Upper lobe of left lung (tissue), 4 donors: Measurements from ENCODE around the gene ZSCAN5C.

ENCODE experiments used
- POLR2A ChIP-seq, 4 donors: fragments of 450-650 bp; IDR thresholded peaks; one replicate each; pipeline ENCODE4 v1.5.1; 2016 to 2017; ENCODE audit warnings: antibody characterized with exemption in 4 of 4, mild to moderate bottlenecking in 2 of 4
- TF ChIP-seq, protein P1 (sequence below), 6 experiments: fragments of 450-650 bp in 4 of 6; fragments of 200-600 bp in 2 of 6; sonication (generic) in 2 of 6; IDR thresholded peaks; one replicate each; pipeline ENCODE4 v1.5.1; 2016 to 2019; ENCODE audit warnings: antibody characterized with exemption in 6 of 6

DNA sequence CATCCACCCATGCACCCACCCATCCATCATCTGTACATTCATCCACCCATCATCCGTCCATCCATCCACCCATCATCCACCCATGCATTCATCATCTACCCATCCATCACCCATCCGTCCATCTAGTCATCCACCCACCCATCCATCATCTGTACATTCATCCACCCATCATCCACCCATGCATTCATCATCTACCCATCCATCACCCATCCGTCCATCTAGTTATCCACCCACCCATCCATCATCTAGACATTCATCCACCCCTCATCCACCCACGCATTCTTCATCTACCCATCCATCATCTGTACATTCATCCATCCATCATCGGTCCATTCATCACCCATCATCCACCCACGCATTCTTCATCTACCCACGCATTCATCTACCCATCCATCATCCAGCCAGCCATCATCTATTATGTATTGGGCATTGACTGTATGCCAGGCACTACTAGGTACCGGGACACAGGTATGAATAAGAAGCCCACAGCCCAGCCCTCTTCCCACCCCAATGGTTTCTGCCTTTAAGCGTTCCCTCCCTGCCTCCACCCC, 43.0 kb upstream of the ZSCAN5C start:
- TF ChIP-seq, protein P1, sequence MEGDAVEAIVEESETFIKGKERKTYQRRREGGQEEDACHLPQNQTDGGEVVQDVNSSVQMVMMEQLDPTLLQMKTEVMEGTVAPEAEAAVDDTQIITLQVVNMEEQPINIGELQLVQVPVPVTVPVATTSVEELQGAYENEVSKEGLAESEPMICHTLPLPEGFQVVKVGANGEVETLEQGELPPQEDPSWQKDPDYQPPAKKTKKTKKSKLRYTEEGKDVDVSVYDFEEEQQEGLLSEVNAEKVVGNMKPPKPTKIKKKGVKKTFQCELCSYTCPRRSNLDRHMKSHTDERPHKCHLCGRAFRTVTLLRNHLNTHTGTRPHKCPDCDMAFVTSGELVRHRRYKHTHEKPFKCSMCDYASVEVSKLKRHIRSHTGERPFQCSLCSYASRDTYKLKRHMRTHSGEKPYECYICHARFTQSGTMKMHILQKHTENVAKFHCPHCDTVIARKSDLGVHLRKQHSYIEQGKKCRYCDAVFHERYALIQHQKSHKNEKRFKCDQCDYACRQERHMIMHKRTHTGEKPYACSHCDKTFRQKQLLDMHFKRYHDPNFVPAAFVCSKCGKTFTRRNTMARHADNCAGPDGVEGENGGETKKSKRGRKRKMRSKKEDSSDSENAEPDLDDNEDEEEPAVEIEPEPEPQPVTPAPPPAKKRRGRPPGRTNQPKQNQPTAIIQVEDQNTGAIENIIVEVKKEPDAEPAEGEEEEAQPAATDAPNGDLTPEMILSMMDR (IDR thresholded peaks at IDR 0.05): no peak
- TF ChIP-seq POLR2A (IDR thresholded peaks at IDR 0.05): no peak
